Muscle of leg (tissue), 11 donors: Measurements from ENCODE around the gene CALU. TPM values are rescaled to one million over a fixed set of nuclear protein-coding genes. Genes with fewer than 3 reads are reported as not detected.

Experiments used
- DNase-seq: peaks from one replicate; pipeline ENCODE4 v3.0.0; 2013
- H3K27ac ChIP-seq: one replicate; pipeline ENCODE4 v1.5.1; 2013; ENCODE audit warnings: mild to moderate bottlenecking, low read length, control low read depth
- H3K27me3 ChIP-seq: one replicate; pipeline ENCODE4 v1.6.1; 2013; ENCODE audit warnings: low read length; ENCODE audit not compliant: control insufficient read depth, insufficient read depth
- H3K36me3 ChIP-seq: one replicate; pipeline ENCODE4 v1.6.1; 2013; ENCODE audit warnings: low read length; ENCODE audit not compliant: control insufficient read depth, insufficient read depth
- H3K4me1 ChIP-seq: one replicate; pipeline ENCODE4 v1.6.1; 2013; ENCODE audit warnings: low read length; ENCODE audit not compliant: control insufficient read depth, insufficient read depth
- H3K4me3 ChIP-seq: one replicate; pipeline ENCODE4 v1.5.1; 2013; ENCODE audit warnings: low read length, control low read depth
- H3K9me3 ChIP-seq: replicated peaks from 2 replicates; pipeline ENCODE4 v1.6.1; 2013; ENCODE audit warnings: low read depth, low read length; ENCODE audit not compliant: control insufficient read depth
- WGBS: methylation state at CpG from one replicate; pipeline ENCODE4 v1.1.5; 2013; ENCODE audit warnings: missing lambda C conversion rate; ENCODE audit not compliant: insufficient coverage; 5-methylcytosine and 5-hydroxymethylcytosine counted together
- polyA plus RNA-seq, 8 donors: library from polyadenylated mRNA; unstranded; fragments of 120-200 nt; gene quantifications; one replicate each; pipeline versions ENCODE4 v1.2.1 to v1.2.3, GENCODE V29; 2013; ENCODE audit warnings: inconsistent platforms in 1 of 8, low replicate concordance in 1 of 8; ENCODE audit not compliant: insufficient read length in 8 of 8, insufficient read depth in 1 of 8
- total RNA-seq: library from RNA; stranded (reverse); fragments of 120-200 nt; gene quantifications from one replicate; pipeline ENCODE4 v1.2.4, GENCODE V29; 2013

CALU gene
- total and polyA plus RNA-seq, 9 donors, result 172 to 324 (median 239) TPM

DNA sequence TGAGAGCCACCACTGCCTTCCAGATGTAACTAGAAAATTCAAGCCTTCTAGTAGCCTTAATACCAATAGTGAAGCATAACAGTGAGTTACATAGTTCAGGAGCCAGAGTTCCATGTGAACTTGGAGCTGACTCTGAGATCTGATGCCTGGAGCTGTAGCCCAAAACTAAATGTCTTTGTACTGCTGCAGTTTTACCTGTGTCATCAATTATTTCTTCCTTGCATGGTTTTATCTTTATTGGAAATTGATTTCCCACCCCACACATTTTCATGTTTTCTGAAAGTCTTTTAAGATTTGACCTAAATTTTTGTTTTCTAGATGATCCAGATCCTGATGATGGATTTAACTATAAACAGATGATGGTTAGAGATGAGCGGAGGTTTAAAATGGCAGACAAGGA lies 19.4 kb downstream of the CALU start:
- Histone ChIP-seq H3K4me3 (no peak overlapping the region), H3K9me3 (no peaks in the 10 kb centered on the region), H3K27ac (no peak overlapping the region), H3K36me3 (peaks cover 44% of the 10 kb centered on the region), H3K27me3 (no peaks in the 10 kb centered on the region), H3K4me1 (peaks cover 13% of the 10 kb centered on the region)
- no peak for DNase-seq
- 80% methylated on average over 1 of the region's 1 CpG for WGBS

DNA sequence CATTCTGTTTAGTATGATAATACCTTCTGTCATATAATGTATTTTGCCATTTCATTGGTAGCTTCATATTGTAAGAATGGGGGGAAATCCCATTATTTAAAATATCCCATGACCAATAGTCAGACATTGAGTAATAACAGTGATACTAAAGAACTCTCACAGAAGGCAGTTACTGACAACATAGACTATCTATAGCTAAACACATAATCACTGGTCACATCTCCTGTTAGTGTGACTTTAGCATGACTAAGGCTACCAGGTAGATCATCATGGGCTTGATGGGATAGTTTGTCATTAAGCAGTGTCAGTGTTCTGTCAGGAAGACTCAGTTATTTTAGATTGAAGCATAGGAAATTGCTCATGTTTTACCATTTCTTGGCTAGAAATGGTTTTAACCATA lies 20.1 kb downstream of the CALU start:
- Histone ChIP-seq H3K36me3 (peaks cover 41% of the 10 kb centered on the region), H3K4me3 (no peak overlapping the region), H3K27me3 (no peaks in the 10 kb centered on the region), H3K27ac (no peak overlapping the region), H3K4me1 (peaks cover 13% of the 10 kb centered on the region), H3K9me3 (no peaks in the 10 kb centered on the region)
- no peak for DNase-seq

- no peak overlapping the region for H3K27ac ChIP-seq
- no peak for DNase-seq
- no peaks in the 10 kb centered on the region for H3K27me3 ChIP-seq
- peaks cover 47% of the 10 kb centered on the region for H3K36me3 ChIP-seq
- no peaks in the 10 kb centered on the region for H3K4me1 ChIP-seq
- H3K9me3 ChIP-seq, result no peaks in the 10 kb centered on the region
- WGBS, result no CpG with 5 or more reads among the region's 3 CpGs
- H3K4me3 ChIP-seq, result no peak overlapping the region
Observed at GRCh38 chr7:128763541-128763940, 24.4 kb downstream of the CALU start.

GRCh38 chr7:128767475-128768110 lies 28.4 kb downstream of the CALU start:
- no peak for DNase-seq
- Histone ChIP-seq H3K4me1 (peaks cover 3% of the 10 kb centered on the region), H3K4me3 (no peak overlapping the region), H3K27ac (no peak overlapping the region), H3K9me3 (no peaks in the 10 kb centered on the region), H3K27me3 (no peaks in the 10 kb centered on the region), H3K36me3 (peaks cover 59% of the 10 kb centered on the region)
- WGBS, result 92% methylated on average over 5 of the region's 6 CpGs

- no CpG with 5 or more reads among the region's 2 CpGs for WGBS
- H3K27ac ChIP-seq, result no peak overlapping the region
Observed at GRCh38 chr7:128770233-128770632, 31.1 kb downstream of the CALU start.

DNA sequence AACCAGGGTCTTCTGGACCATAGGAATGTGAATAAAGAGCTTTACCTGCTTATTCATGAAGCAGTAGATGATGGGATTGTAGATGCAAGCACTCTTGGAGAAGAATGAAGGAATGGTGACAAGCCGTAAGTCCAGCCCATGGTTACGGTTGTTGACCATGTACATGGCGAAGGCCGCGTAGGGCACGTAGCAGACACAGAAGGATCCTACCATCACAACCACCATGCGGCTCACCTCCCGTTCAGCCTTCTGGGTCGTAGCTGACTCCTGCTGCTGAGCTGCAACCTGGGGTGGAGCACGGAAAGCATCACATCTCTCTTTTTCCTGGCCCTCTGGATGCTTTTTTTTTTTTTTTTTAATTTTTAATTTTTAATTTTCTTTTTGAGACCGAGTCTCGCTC lies 34.4 kb downstream of the CALU start:
- H3K27me3 ChIP-seq, result no peaks in the 10 kb centered on the region
- peaks cover 3% of the 10 kb centered on the region for H3K4me1 ChIP-seq
- no peak overlapping the region for H3K27ac ChIP-seq
- H3K36me3 ChIP-seq, result peaks cover 46% of the 10 kb centered on the region
- WGBS, result 97% methylated on average over 6 of the region's 12 CpGs
- no peak overlapping the region for H3K4me3 ChIP-seq
- DNase-seq, result no peak
- peaks cover 7% of the 10 kb centered on the region for H3K9me3 ChIP-seq

More at GRCh38 chr7:128770233-128770632, 31.1 kb downstream of the CALU start:
- Histone ChIP-seq H3K36me3 (peaks cover 67% of the 10 kb centered on the region), H3K4me3 (no peak overlapping the region), H3K9me3 (no peaks in the 10 kb centered on the region), H3K4me1 (peaks cover 3% of the 10 kb centered on the region), H3K27me3 (no peaks in the 10 kb centered on the region)
- no peak for DNase-seq

GRCh38 chr7:128774029-128774689 lies 35.0 kb downstream of the CALU start:
- 98% methylated on average over 8 of the region's 13 CpGs for WGBS
- Histone ChIP-seq H3K36me3 (peaks cover 43% of the 10 kb centered on the region), H3K4me3 (no peak overlapping the region), H3K9me3 (peaks cover 7% of the 10 kb centered on the region), H3K4me1 (peaks cover 3% of the 10 kb centered on the region), H3K27ac (no peak overlapping the region), H3K27me3 (no peaks in the 10 kb centered on the region)
- no peak for DNase-seq

GRCh38 chr7:128774921-128775320 lies 35.8 kb downstream of the CALU start:
- Histone ChIP-seq H3K4me3 (no peak overlapping the region), H3K9me3 (peaks cover 7% of the 10 kb centered on the region), H3K36me3 (peaks cover 37% of the 10 kb centered on the region), H3K27ac (no peak overlapping the region), H3K27me3 (no peaks in the 10 kb centered on the region), H3K4me1 (no peaks in the 10 kb centered on the region)
- DNase-seq, result no peak
- 94% methylated on average over 6 of the region's 7 CpGs for WGBS

DNA sequence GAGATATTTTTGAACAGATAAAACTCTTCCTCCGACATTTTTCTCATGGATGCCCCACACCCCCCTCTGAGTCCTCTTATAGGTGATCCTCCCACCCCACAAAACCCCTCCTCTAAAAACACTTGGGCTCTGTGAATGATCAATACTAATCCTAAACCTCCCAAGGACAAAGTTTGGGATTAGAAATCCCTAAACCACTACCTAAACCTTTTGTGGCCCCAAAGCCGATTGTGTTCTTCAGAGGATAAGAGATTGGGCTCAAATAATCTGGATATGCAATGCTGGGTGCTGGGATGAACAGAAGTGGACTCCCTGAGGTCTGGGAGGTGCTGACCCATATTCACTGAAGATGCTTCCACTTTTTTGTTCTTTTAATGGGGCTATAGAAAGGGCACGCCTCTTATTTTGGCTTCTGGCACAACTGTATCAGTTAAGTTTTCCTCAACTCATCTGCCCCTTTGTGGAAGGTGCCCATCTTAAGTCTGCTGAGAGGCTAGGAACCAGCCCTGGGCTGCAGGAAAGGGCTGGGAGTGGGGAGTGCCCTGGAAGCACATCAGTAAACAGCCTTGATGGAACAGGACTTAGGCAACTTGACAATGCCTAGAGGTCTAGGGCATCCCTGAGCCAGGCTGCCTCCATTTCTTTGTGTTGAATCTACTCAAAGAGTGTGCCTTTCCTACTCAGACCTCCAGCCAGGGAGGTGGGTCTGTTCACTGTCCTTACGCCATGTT lies 36.8 kb downstream of the CALU start, which contains the start of gene OPN1SW:
OPN1SW (minus strand) TSS at position 51 of the 731 bp plus-strand sequence; CDS start at position 38, 13 bp downstream.
- peaks cover 7% of the 10 kb centered on the region for H3K9me3 ChIP-seq
- no peak within 1 kb of the TSS for H3K27ac ChIP-seq
- H3K4me1 ChIP-seq, result peaks cover 3% of the 10 kb centered on the region
- no peak within 1 kb of the TSS for H3K4me3 ChIP-seq
- peaks cover 29% of the 10 kb centered on the region for H3K36me3 ChIP-seq
- WGBS, result 95% methylated on average over 2 of the region's 4 CpGs
- no peaks in the 10 kb centered on the region for H3K27me3 ChIP-seq
- DNase-seq, result no peak
